D721Med (cell line): ENCODE measurements around the gene SMG9.

Source experiments
- DNase-seq: peaks from one replicate; pipeline ENCODE4 v3.0.0; 2011; ENCODE audit warnings: low spot score; ENCODE audit not compliant: insufficient read length
- FAIRE-seq: peaks from 2 replicates; lab custom pipeline; 2011; peaks lifted over from hg19 to GRCh38; lab: Jason Lieb, UNC
- TF ChIP-seq, protein P1 (sequence below): IDR thresholded peaks from 2 replicates; pipeline ENCODE4 v1.5.1; 2012; ENCODE audit warnings: mild to moderate bottlenecking, control low read depth; ENCODE audit not compliant: insufficient read depth; ENCODE audit errors: missing control alignments

The SMG9 gene, protein sequence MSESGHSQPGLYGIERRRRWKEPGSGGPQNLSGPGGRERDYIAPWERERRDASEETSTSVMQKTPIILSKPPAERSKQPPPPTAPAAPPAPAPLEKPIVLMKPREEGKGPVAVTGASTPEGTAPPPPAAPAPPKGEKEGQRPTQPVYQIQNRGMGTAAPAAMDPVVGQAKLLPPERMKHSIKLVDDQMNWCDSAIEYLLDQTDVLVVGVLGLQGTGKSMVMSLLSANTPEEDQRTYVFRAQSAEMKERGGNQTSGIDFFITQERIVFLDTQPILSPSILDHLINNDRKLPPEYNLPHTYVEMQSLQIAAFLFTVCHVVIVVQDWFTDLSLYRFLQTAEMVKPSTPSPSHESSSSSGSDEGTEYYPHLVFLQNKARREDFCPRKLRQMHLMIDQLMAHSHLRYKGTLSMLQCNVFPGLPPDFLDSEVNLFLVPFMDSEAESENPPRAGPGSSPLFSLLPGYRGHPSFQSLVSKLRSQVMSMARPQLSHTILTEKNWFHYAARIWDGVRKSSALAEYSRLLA

GRCh38 chr19:43754503-43755255, at the start of gene SMG9:
SMG9 (minus strand) TSS chr19:43754962; CDS start chr19:43750741, 4,221 bp downstream.
- DNase-seq: peak; percentile 94
- TF ChIP-seq, protein P1, sequence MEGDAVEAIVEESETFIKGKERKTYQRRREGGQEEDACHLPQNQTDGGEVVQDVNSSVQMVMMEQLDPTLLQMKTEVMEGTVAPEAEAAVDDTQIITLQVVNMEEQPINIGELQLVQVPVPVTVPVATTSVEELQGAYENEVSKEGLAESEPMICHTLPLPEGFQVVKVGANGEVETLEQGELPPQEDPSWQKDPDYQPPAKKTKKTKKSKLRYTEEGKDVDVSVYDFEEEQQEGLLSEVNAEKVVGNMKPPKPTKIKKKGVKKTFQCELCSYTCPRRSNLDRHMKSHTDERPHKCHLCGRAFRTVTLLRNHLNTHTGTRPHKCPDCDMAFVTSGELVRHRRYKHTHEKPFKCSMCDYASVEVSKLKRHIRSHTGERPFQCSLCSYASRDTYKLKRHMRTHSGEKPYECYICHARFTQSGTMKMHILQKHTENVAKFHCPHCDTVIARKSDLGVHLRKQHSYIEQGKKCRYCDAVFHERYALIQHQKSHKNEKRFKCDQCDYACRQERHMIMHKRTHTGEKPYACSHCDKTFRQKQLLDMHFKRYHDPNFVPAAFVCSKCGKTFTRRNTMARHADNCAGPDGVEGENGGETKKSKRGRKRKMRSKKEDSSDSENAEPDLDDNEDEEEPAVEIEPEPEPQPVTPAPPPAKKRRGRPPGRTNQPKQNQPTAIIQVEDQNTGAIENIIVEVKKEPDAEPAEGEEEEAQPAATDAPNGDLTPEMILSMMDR: no peak
- FAIRE-seq: no peak

DNA sequence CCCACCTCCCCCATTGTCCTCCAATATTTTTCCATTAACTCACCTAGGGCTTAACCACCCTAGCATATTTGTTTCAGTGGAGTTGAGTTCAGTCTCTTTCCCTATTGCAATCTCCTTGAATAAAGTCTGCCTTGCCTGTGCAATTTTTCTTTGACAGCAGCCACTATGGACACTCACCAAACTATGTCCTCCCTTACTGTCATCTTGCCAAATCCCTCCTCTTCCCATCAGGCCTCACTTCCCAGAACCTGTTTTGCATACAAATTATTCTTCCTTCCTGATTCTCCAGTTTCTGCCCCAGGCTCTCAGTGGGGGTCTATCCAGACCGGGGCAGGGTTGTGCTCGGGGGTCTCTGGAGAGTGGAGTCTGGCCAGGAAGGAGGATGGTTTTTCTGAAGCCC, 49.7 kb upstream of the SMG9 start:
- FAIRE-seq (no peak), DNase-seq (no peak)
- TF ChIP-seq, protein P1: no peak

- DNase-seq (no peak), FAIRE-seq (no peak)
- TF ChIP-seq, protein P1: no peak
Measured at GRCh38 chr19:43802216-43802951, 47.6 kb upstream of the SMG9 start, which contains the start of gene LYPD5. LYPD5 (minus strand) TSS chr19:43802447; CDS start chr19:43802380, 67 bp downstream.

GRCh38 chr19:43799502-43800142, 44.9 kb upstream of the SMG9 start:
- TF ChIP-seq, protein P1: no peak
- DNase-seq (no peak), FAIRE-seq (no peak)

DNA sequence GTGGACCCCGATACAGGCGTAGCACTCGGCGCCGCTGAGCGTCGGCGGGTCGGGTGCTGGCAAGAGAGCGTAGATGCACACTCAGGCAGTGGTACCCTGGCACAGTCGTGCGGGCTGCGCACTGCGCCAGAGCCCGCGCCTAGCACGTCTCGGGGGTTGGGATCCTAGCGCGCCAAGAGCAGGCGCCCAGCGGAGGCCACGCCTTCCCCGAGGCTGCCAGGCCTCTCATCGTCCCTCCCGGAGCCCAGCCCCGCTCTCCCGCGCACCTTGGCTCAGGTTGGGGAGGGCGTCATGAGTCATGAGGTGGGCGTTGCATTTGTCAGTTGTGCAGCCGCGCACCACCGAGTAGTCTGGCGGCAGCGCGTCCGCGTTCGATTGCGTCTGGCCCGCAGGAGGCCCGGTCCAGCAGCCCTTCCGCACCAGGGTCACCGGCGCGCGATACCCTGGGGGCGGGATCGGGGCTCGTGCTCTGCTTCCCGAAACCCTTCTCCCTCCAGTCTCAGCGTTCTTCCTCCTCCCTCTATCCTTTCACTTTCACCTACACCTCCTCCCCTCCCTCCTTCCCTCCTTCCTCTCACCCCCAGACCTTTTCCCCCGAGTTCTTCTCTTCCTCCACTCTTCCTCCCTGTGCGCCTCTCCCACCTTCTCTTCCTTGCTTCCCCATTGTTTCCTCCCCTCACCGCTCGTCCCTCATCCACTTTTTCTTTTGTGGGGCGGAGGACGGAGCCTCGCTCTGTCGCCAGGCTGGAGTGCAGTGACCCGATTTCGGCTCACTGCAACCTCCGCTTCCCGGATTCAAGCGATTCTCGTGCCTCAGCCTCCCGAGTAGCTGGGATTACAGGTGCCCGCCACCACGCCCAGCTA, 44.0 kb upstream of the SMG9 start:
- no peak for DNase-seq
- no peak for FAIRE-seq
- TF ChIP-seq, protein P1: no peak
